HepG2 (cell line): ENCODE data around the gene COQ8B.

Source experiments
- CREM ChIP-seq, 2 experiments: sonication (generic) in 1 of 2; formaldehyde crosslinking in 1 of 2; IDR thresholded peaks; 2 replicates each; pipeline versions ENCODE4 v1.4.0 to v1.6.1; 2016 to 2020; ENCODE audit warnings: antibody characterized with exemption in 1 of 2, mild to moderate bottlenecking in 1 of 2, missing genetic modification reagents in 1 of 2
- DPF2 ChIP-seq: sonication (generic); formaldehyde crosslinking; IDR thresholded peaks from 2 replicates; pipeline ENCODE4 v1.4.0; 2020; ENCODE audit warnings: mild to moderate bottlenecking, low read depth, missing genetic modification reagents, borderline replicate concordance
- KAT7 ChIP-seq: IDR thresholded peaks from 2 replicates; pipeline ENCODE4 v1.6.1; 2018; ENCODE audit warnings: borderline replicate concordance, missing compliant biosample characterization
- NFE2L1 ChIP-seq: sonication (generic); formaldehyde crosslinking; IDR thresholded peaks from 2 replicates; pipeline ENCODE4 v1.4.0; 2020; ENCODE audit warnings: missing genetic modification reagents, mild to moderate bottlenecking, borderline replicate concordance
- NR3C1 ChIP-seq: sonication (generic); formaldehyde crosslinking; IDR thresholded peaks from 2 replicates; pipeline ENCODE4 v1.4.0; 2020; ENCODE audit warnings: missing genetic modification reagents
- PRPF4 ChIP-seq: fragments of 200-400 bp; formaldehyde crosslinking; IDR thresholded peaks from 2 replicates; pipeline ENCODE4 v1.6.1; 2016; ENCODE audit warnings: low read length, low read depth; ENCODE audit not compliant: poor library complexity, severe bottlenecking
- RARG ChIP-seq: sonication (generic); formaldehyde crosslinking; IDR thresholded peaks from 2 replicates; pipeline ENCODE4 v1.4.0; 2020; ENCODE audit warnings: low read depth, mild to moderate bottlenecking, missing genetic modification reagents
- REST ChIP-seq, 2 experiments: IDR thresholded peaks; 2 replicates each; pipeline ENCODE4 v1.6.1; 2011 to 2012; ENCODE audit warnings: low read length in 2 of 2, borderline replicate concordance in 1 of 2, low read depth in 1 of 2, mild to moderate bottlenecking in 1 of 2, moderate library complexity in 1 of 2
- UBTF ChIP-seq: sonication (generic); formaldehyde crosslinking; IDR thresholded peaks from 2 replicates; pipeline ENCODE4 v1.4.0; 2020; ENCODE audit warnings: mild to moderate bottlenecking, missing genetic modification reagents
- ZBTB34 ChIP-seq: sonication (generic); formaldehyde crosslinking; IDR thresholded peaks from 2 replicates; pipeline ENCODE4 v1.8.0; 2022; ENCODE audit warnings: mild to moderate bottlenecking, missing genetic modification reagents
- ZNF280B ChIP-seq: sonication (generic); formaldehyde crosslinking; IDR thresholded peaks from 2 replicates; pipeline ENCODE4 v1.5.0; 2020; ENCODE audit warnings: missing genetic modification reagents, mild to moderate bottlenecking, borderline replicate concordance
- ZNF589 ChIP-seq: sonication (generic); formaldehyde crosslinking; conservative IDR thresholded peaks from 2 replicates; pipeline ENCODE4 v1.8.0; 2022; ENCODE audit warnings: mild to moderate bottlenecking, moderate library complexity, missing genetic modification reagents
- ZNF639 ChIP-seq: conservative IDR thresholded peaks from 2 replicates; pipeline ENCODE4 v1.6.1; 2018; ENCODE audit warnings: missing genetic modification reagents
- ZNF83 ChIP-seq: sonication (generic); formaldehyde crosslinking; IDR thresholded peaks from 2 replicates; pipeline ENCODE4 v1.4.0; 2020; ENCODE audit warnings: missing genetic modification reagents, mild to moderate bottlenecking, borderline replicate concordance

- TF ChIP-seq NR3C1 (no peak), DPF2 (CRISPR knock-in tag) (no peak), ZNF83 (no peak), UBTF (0 out of 2 replicates have a peak, but pooled peaks have one; percentile 43), ZNF280B (CRISPR knock-in tag) (no peak), ZNF589 (CRISPR knock-in tag) (no peak), NFE2L1 (CRISPR knock-in tag) (no peak), PRPF4 (no peak), RARG (no peak), REST (IDR thresholded peaks at IDR 0.05; ENCODE audit: borderline replicate concordance in 1 of 2, low read depth in 1 of 2, low read length in 2 of 2) (no peak), ZBTB34 (CRISPR knock-in tag) (no peak), CREM (IDR thresholded peaks at IDR 0.05) (peak; percentile 87), CREM (CRISPR knock-in tag; IDR thresholded peaks at IDR 0.05) (peak; percentile 43; the same call in 1 of the 2 replicates), ZNF639 (CRISPR knock-in tag) (no peak), KAT7 (CRISPR knock-in tag) (no peak)
Observed at GRCh38 chr19:40716482-40717324, at the start of gene COQ8B, which contains the start of gene ITPKC.
